IMR-90 (cell line): ENCODE data around the gene LAMA4. TPM values are rescaled to one million over a fixed set of nuclear protein-coding genes. Genes with fewer than 3 reads are reported as not detected.

ENCODE experiments used
- ATAC-seq: fragments of 200-7000 bp; cut with Tn5 transposase; 2 replicates; pipeline ENCODE4 v1.9.1; 2020; ENCODE audit warnings: low read depth, mild to moderate bottlenecking, moderate library complexity
- BruUV-seq: library from RNA; stranded (reverse); fragments of 400-500 nt; replicated peaks from 2 replicates; lab custom pipeline; 2021; lab: Mats Ljungman, UMichigan
- CTCF ChIA-PET: fragments of 300-600 bp; formaldehyde crosslinking; extraction: SDS; loops from one replicate; lab custom pipeline; 2021; ENCODE audit warnings: antibody characterized with exemption; lab: Yijun Ruan, JAX
- POLR2A ChIA-PET: fragments of 300-600 bp; sonication (Branson Sonifier 250); formaldehyde crosslinking; loops from one replicate; lab custom pipeline; 2022; ENCODE audit warnings: antibody characterized with exemption; ENCODE audit not compliant: unreplicated experiment; lab: Charles Lee
- DNase-seq: peaks from one replicate; pipeline ENCODE4 v3.0.0; 2013
- H2AFZ ChIP-seq: replicated peaks from 2 replicates; pipeline ENCODE3; 2013; ENCODE audit warnings: low read length, mild to moderate bottlenecking; ENCODE audit not compliant: poor library complexity
- H2AK5ac ChIP-seq: 2 replicates; pipeline ENCODE4 v1.6.1; 2013; ENCODE audit warnings: low read depth, low read length, inconsistent platforms
- H2AK9ac ChIP-seq: replicated peaks from 2 replicates; pipeline ENCODE3; 2013; ENCODE audit warnings: mild to moderate bottlenecking, low read depth, low read length, moderate library complexity; ENCODE audit not compliant: poor library complexity
- H2BK120ac ChIP-seq: 2 replicates; pipeline ENCODE4 v1.6.1; 2013; ENCODE audit warnings: low read depth, low read length, inconsistent platforms
- H2BK15ac ChIP-seq: 3 replicates; pipeline ENCODE4 v1.6.1; 2013; ENCODE audit warnings: low read depth, low read length, inconsistent platforms
- H2BK20ac ChIP-seq: 2 replicates; pipeline ENCODE4 v1.6.1; 2013; ENCODE audit warnings: low read depth, mild to moderate bottlenecking, inconsistent platforms, low read length, moderate library complexity
- H2BK5ac ChIP-seq: 2 replicates; pipeline ENCODE4 v1.6.1; 2013; ENCODE audit warnings: mild to moderate bottlenecking, low read depth, low read length, inconsistent platforms; ENCODE audit not compliant: poor library complexity, severe bottlenecking
- H3K14ac ChIP-seq: replicated peaks from 2 replicates; pipeline ENCODE4 v1.6.1; 2013; ENCODE audit warnings: low read depth, low read length, inconsistent platforms
- H3K18ac ChIP-seq: 2 replicates; pipeline ENCODE4 v1.6.1; 2013; ENCODE audit warnings: low read depth, low read length, control low read depth
- H3K23ac ChIP-seq: 2 replicates; pipeline ENCODE4 v1.6.1; 2013; ENCODE audit warnings: low read depth, low read length, inconsistent platforms
- H3K27ac ChIP-seq: 2 replicates; pipeline ENCODE4 v1.5.1; 2013; ENCODE audit warnings: mild to moderate bottlenecking, control low read depth, low read length; ENCODE audit not compliant: insufficient read depth
- H3K27me3 ChIP-seq: 2 replicates; pipeline ENCODE4 v1.6.1; 2013; ENCODE audit warnings: low read length; ENCODE audit not compliant: control insufficient read depth, insufficient read depth
- H3K36me3 ChIP-seq: 2 replicates; pipeline ENCODE4 v1.6.1; 2013; ENCODE audit warnings: low read length, mixed read lengths; ENCODE audit not compliant: control insufficient read depth, insufficient read depth
- H3K4ac ChIP-seq: 2 replicates; pipeline ENCODE4 v1.6.1; 2013; ENCODE audit warnings: low read depth, low read length, inconsistent platforms
- H3K4me1 ChIP-seq: 2 replicates; pipeline ENCODE4 v1.6.1; 2013; ENCODE audit warnings: low read length, mixed read lengths; ENCODE audit not compliant: control insufficient read depth, insufficient read depth
- H3K4me2 ChIP-seq: 2 replicates; pipeline ENCODE4 v1.6.1; 2013; ENCODE audit warnings: low read depth, mild to moderate bottlenecking, control low read depth, low read length, moderate library complexity
- H3K4me3 ChIP-seq: 2 replicates; pipeline ENCODE4 v1.5.1; 2013; ENCODE audit warnings: low read depth, mild to moderate bottlenecking, control low read depth, low read length, moderate library complexity; ENCODE audit not compliant: insufficient read depth
- H3K56ac ChIP-seq: 2 replicates; pipeline ENCODE4 v1.6.1; 2013; ENCODE audit warnings: low read length, inconsistent platforms; ENCODE audit not compliant: insufficient read depth; ENCODE audit errors: extremely low read depth
- H3K79me1 ChIP-seq, 2 experiments: 2 replicates each; pipeline ENCODE4 v1.6.1; 2013; ENCODE audit warnings: low read length in 2 of 2, inconsistent platforms in 1 of 2, low read depth in 1 of 2
- H3K9ac ChIP-seq: 2 replicates; pipeline ENCODE4 v1.6.1; 2013; ENCODE audit warnings: low read depth, low read length, control low read depth
- H3K9me1 ChIP-seq: 2 replicates; pipeline ENCODE4 v1.6.1; 2013; ENCODE audit warnings: low read length, inconsistent platforms; ENCODE audit not compliant: insufficient read depth
- H3K9me3 ChIP-seq: 2 replicates; pipeline ENCODE4 v1.6.1; 2013; ENCODE audit warnings: low read length; ENCODE audit not compliant: control insufficient read depth, insufficient read depth
- H4K20me1 ChIP-seq: 2 replicates; pipeline ENCODE4 v1.6.1; 2013; ENCODE audit warnings: low read length, inconsistent platforms; ENCODE audit not compliant: insufficient read depth
- H4K5ac ChIP-seq: 2 replicates; pipeline ENCODE4 v1.6.1; 2013; ENCODE audit warnings: mild to moderate bottlenecking, low read depth, low read length, control low read depth
- H4K8ac ChIP-seq, 2 experiments: 2 replicates each; pipeline ENCODE4 v1.6.1; 2013; ENCODE audit warnings: low read depth in 2 of 2, low read length in 2 of 2, control low read depth in 1 of 2, inconsistent platforms in 1 of 2
- H4K91ac ChIP-seq: 2 replicates; pipeline ENCODE4 v1.6.1; 2013; ENCODE audit warnings: low read depth, low read length, inconsistent platforms; ENCODE audit not compliant: insufficient read depth
- BHLHE40 ChIP-seq: fragments of 150-350 bp; IDR thresholded peaks from 2 replicates; pipeline ENCODE4 v1.6.1; 2016; ENCODE audit warnings: mild to moderate bottlenecking, low read depth, low read length
- CEBPB ChIP-seq: IDR thresholded peaks from 2 replicates; pipeline ENCODE4 v1.6.1; 2012; ENCODE audit warnings: low read depth, low read length, improper control_type of control experiment
- CHD1 ChIP-seq: IDR thresholded peaks from 2 replicates; pipeline ENCODE4 v1.6.1; 2012; ENCODE audit warnings: low read depth, low read length, improper control_type of control experiment
- FOS ChIP-seq: fragments of 150-350 bp; IDR thresholded peaks from 2 replicates; pipeline ENCODE4 v1.6.1; 2016; ENCODE audit warnings: low read depth, low read length
- MAFK ChIP-seq: IDR thresholded peaks from 2 replicates; pipeline ENCODE4 v1.6.1; 2012; ENCODE audit warnings: low read depth, low read length, improper control_type of control experiment
- MAZ ChIP-seq: IDR thresholded peaks from 2 replicates; pipeline ENCODE4 v1.6.1; 2012; ENCODE audit warnings: low read depth, mild to moderate bottlenecking, low read length, improper control_type of control experiment, moderate library complexity, borderline replicate concordance
- MXI1 ChIP-seq: IDR thresholded peaks from 2 replicates; pipeline ENCODE4 v1.6.1; 2012; ENCODE audit warnings: low read depth, mild to moderate bottlenecking, low read length, moderate library complexity, borderline replicate concordance
- POLR2A ChIP-seq: IDR thresholded peaks from 2 replicates; pipeline ENCODE4 v1.6.1; 2012; ENCODE audit warnings: mild to moderate bottlenecking, low read depth, low read length
- RAD21 ChIP-seq: IDR thresholded peaks from 2 replicates; pipeline ENCODE4 v1.6.1; 2012; ENCODE audit warnings: low read length, improper control_type of control experiment
- RFX5 ChIP-seq: IDR thresholded peaks from 2 replicates; pipeline ENCODE4 v1.8.0; 2012; ENCODE audit warnings: low read depth, mild to moderate bottlenecking, low read length, moderate library complexity
- SMC3 ChIP-seq: fragments of 150-350 bp; IDR thresholded peaks from 2 replicates; pipeline ENCODE4 v1.6.1; 2016; ENCODE audit warnings: low read depth, mild to moderate bottlenecking, antibody characterized with exemption, low read length, moderate library complexity
- dilution Hi-C: fragments of 300-500 bp; cut with HindIII; formaldehyde crosslinking; loops from one replicate; pipeline ENCODE4 v1.14.3; 2018; ENCODE audit warnings: low sequenced_read_pairs; ENCODE audit not compliant: unreplicated experiment
- in situ Hi-C: fragments of 300-500 bp; cut with MboI; formaldehyde crosslinking; loops from 3 replicates; pipeline ENCODE4 v1.14.3; 2019; ENCODE audit warnings: low sequenced_read_pairs, inconsistent platforms, mixed read lengths
- intact Hi-C: fragments of 100-400 bp; cut with micrococcal nuclease; formaldehyde crosslinking; loops from 2 replicates; pipeline ENCODE4 v1.10.0; 2022
- polyA plus RNA-seq, 3 experiments: library from polyadenylated mRNA; depleted of rRNA; stranded (reverse); fragments of >200 nt; gene quantifications; 2 replicates each; pipeline ENCODE4 v1.2.3, GENCODE V29; 2012; ENCODE audit warnings: low replicate concordance in 1 of 3
- total RNA-seq: library from RNA; depleted of rRNA; stranded (reverse); fragments of >200 nt; gene quantifications from 2 replicates; pipeline ENCODE4 v1.2.3, GENCODE V29; 2012
- TF ChIP-seq, protein P1 (sequence below): conservative IDR thresholded peaks from 2 replicates; pipeline ENCODE4 v1.5.1; 2012; ENCODE audit warnings: mild to moderate bottlenecking, low read depth, low read length, improper control_type of control experiment
- TF ChIP-seq, protein P2 (sequence below): fragments of 150-350 bp; IDR thresholded peaks from 2 replicates; pipeline ENCODE4 v1.6.1; 2016; ENCODE audit warnings: low read depth, mild to moderate bottlenecking, low read length, moderate library complexity, borderline replicate concordance
- TF ChIP-seq, protein P3 (sequence below): fragments of 150-350 bp; IDR thresholded peaks from 2 replicates; pipeline ENCODE4 v1.6.1; 2017; ENCODE audit warnings: mild to moderate bottlenecking, antibody characterized with exemption, low read length, low read depth

LAMA4 gene
- total and polyA plus RNA-seq, 2 of the 4 experiments (the other 2 are of a cell fraction) = 33.9 to 35.8 TPM

DNA sequence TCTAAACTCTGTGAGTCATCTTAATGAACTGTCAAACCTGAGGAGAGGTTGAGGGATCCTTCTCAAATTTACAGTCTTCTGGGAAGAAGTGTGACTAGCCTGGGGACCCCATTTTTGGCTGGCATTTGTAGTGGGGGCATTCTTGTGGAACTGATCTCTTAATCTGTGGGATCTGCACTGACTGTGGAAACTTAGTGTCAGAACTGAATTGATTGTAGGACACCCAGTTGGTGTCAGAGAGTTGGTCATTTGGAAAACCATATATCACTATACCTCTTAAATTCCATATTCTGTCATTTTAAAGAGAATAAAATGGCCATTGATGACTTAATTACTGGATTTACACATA lies 48.3 kb downstream of the LAMA4 start:
- intact Hi-C loops (no loop called here), dilution Hi-C loops (no loop called here), in situ Hi-C loops (no loop called here)
- peaks cover 4% of the 10 kb centered on the region; the same call in 1 of the 2 replicates for H3K9me1 ChIP-seq
- H2BK5ac ChIP-seq = peak overlapping the region; percentile 61
- H4K20me1 ChIP-seq = no peaks in the 10 kb centered on the region
- no peak for DNase-seq
- BruUV-seq = no TSS peak
- no peak overlapping the region for H3K4me3 ChIP-seq
- H3K4ac ChIP-seq = peak overlapping the region; percentile 76
- CTCF ChIA-PET = no interaction called here
- peak overlapping the region; percentile 65 for H4K91ac ChIP-seq
- H3K27ac ChIP-seq = no peak overlapping the region
- peak overlapping the region; percentile 59; the same call in 2 of the 3 replicates for H2BK15ac ChIP-seq
- no peaks in the 10 kb centered on the region for H3K79me1 ChIP-seq
- peak overlapping the region; percentile 40 for H2AK5ac ChIP-seq
- no peak overlapping the region for H3K56ac ChIP-seq
- H3K4me2 ChIP-seq = no peak overlapping the region
- H3K14ac ChIP-seq = peak overlapping the region; percentile 51; the same call in 1 of the 2 replicates
- peak overlapping the region; percentile 70 for H2BK120ac ChIP-seq
- no peak overlapping the region for H3K9ac ChIP-seq
- peak overlapping the region; percentile 65; the same call in 1 of the 2 replicates for H4K5ac ChIP-seq
- TF ChIP-seq RAD21 = no peak
- TF ChIP-seq CEBPB = no peak
- no peak for TF ChIP-seq MAFK
- TF ChIP-seq FOS = no peak
- TF ChIP-seq, protein P1, sequence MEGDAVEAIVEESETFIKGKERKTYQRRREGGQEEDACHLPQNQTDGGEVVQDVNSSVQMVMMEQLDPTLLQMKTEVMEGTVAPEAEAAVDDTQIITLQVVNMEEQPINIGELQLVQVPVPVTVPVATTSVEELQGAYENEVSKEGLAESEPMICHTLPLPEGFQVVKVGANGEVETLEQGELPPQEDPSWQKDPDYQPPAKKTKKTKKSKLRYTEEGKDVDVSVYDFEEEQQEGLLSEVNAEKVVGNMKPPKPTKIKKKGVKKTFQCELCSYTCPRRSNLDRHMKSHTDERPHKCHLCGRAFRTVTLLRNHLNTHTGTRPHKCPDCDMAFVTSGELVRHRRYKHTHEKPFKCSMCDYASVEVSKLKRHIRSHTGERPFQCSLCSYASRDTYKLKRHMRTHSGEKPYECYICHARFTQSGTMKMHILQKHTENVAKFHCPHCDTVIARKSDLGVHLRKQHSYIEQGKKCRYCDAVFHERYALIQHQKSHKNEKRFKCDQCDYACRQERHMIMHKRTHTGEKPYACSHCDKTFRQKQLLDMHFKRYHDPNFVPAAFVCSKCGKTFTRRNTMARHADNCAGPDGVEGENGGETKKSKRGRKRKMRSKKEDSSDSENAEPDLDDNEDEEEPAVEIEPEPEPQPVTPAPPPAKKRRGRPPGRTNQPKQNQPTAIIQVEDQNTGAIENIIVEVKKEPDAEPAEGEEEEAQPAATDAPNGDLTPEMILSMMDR = no peak
- TF ChIP-seq POLR2A = no peak
- TF ChIP-seq MXI1 = no peak
- TF ChIP-seq MAZ = no peak
- no peak for TF ChIP-seq SMC3
- no peak for TF ChIP-seq BHLHE40
- TF ChIP-seq CHD1 = no peak
- TF ChIP-seq, protein P2, sequence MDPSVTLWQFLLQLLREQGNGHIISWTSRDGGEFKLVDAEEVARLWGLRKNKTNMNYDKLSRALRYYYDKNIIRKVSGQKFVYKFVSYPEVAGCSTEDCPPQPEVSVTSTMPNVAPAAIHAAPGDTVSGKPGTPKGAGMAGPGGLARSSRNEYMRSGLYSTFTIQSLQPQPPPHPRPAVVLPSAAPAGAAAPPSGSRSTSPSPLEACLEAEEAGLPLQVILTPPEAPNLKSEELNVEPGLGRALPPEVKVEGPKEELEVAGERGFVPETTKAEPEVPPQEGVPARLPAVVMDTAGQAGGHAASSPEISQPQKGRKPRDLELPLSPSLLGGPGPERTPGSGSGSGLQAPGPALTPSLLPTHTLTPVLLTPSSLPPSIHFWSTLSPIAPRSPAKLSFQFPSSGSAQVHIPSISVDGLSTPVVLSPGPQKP = no peak
- TF ChIP-seq, protein P3, sequence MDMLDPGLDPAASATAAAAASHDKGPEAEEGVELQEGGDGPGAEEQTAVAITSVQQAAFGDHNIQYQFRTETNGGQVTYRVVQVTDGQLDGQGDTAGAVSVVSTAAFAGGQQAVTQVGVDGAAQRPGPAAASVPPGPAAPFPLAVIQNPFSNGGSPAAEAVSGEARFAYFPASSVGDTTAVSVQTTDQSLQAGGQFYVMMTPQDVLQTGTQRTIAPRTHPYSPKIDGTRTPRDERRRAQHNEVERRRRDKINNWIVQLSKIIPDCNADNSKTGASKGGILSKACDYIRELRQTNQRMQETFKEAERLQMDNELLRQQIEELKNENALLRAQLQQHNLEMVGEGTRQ = no peak
- no peak for TF ChIP-seq RFX5
- H2AK9ac ChIP-seq = no peak overlapping the region
- H4K8ac ChIP-seq = peak overlapping the region; percentile 30 to 70; a peak in 2 of 4 replicates
- peak overlapping the region; percentile 86; the same call in 1 of the 2 replicates for H3K18ac ChIP-seq
- H3K4me1 ChIP-seq = peaks cover 18% of the 10 kb centered on the region
- POLR2A ChIA-PET = no interaction called here
- peak overlapping the region; percentile 82 for H2BK20ac ChIP-seq
- H2AFZ ChIP-seq = no peak overlapping the region
- H3K27me3 ChIP-seq = no peaks in the 10 kb centered on the region
- H3K9me3 ChIP-seq = no peaks in the 10 kb centered on the region
- H3K23ac ChIP-seq = no peak overlapping the region; the same call in 1 of the 2 replicates
- ATAC-seq = no peak
- peaks cover 22% of the 10 kb centered on the region for H3K36me3 ChIP-seq
